GM12864 (cell line): ENCODE measurements around the gene EXOC6B.

Source experiments
- DNase-seq: peaks from one replicate; pipeline ENCODE4 v3.0.0-alpha.2; 2011; ENCODE audit warnings: low read depth
- H3K4me3 ChIP-seq: 2 replicates; pipeline ENCODE4 v1.5.1; 2011; ENCODE audit warnings: mild to moderate bottlenecking, low read depth, low read length, control low read depth
- CTCF ChIP-seq: IDR thresholded peaks from 2 replicates; pipeline ENCODE4 v1.5.1; 2011; ENCODE audit warnings: low read depth, mild to moderate bottlenecking, moderate library complexity, low read length, control low read depth, inconsistent platforms; ENCODE audit errors: missing control alignments

Gene EXOC6B

GRCh38 chr2:72326759-72327158, 499.1 kb downstream of the EXOC6B start:
- no peak for DNase-seq
- no peak for TF ChIP-seq CTCF
- H3K4me3 ChIP-seq: no peak overlapping the region

GRCh38 chr2:72325592-72326422, 500.0 kb downstream of the EXOC6B start:
- no peak overlapping the region for H3K4me3 ChIP-seq
- TF ChIP-seq CTCF: peak; percentile 83
- DNase-seq: no peak

GRCh38 chr2:72316774-72317173, 509.1 kb downstream of the EXOC6B start:
- no peak overlapping the region for H3K4me3 ChIP-seq
- no peak for DNase-seq
- no peak for TF ChIP-seq CTCF

- TF ChIP-seq CTCF: no peak
- no peak overlapping the region for H3K4me3 ChIP-seq
- no peak for DNase-seq
These were observed 525.6 kb downstream of the EXOC6B start for GRCh38 chr2:72300147-72300684.

- H3K4me3 ChIP-seq: no peak overlapping the region
- no peak for TF ChIP-seq CTCF
- no peak for DNase-seq
These were observed 532.2 kb downstream of the EXOC6B start for GRCh38 chr2:72293620-72294019.

- TF ChIP-seq CTCF: no peak
- H3K4me3 ChIP-seq: no peak overlapping the region
- no peak for DNase-seq
These were observed 533.4 kb downstream of the EXOC6B start for GRCh38 chr2:72292433-72292832.

GRCh38 chr2:72291059-72291458, 534.8 kb downstream of the EXOC6B start:
- DNase-seq: no peak
- no peak for TF ChIP-seq CTCF
- H3K4me3 ChIP-seq: no peak overlapping the region
